Measurements from ENCODE around the gene PITPNM3. TPM values are rescaled to one million over a fixed set of nuclear protein-coding genes. Genes with fewer than 3 reads are reported as not detected.

Gene PITPNM3
- total RNA-seq, 1 donor from 2014 or later = 2.2 TPM

DNA sequence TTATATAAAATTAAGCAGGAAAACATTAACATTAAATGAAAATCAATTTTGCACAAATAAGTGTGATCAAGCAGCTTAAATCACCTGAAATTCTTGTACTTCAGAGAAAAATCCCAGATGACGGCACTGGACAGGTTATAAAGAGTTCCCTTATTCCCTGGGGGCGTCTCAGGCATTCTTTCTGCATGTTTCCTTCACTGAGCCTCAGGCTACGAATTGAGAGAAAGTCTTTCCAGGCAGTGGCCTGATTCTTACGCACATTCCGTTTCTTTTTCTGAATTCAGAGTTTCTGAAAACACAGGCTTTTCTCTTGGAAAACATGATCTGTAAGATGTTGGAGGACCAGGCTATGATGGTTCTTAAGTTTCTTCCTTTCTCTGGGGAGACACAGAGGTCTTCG, 22.1 kb upstream of the PITPNM3 start:
- no peak for DNase-seq (ENCODE audit: low read depth)
- H3K36me3 ChIP-seq (ENCODE audit: control insufficient read depth, insufficient read depth, low read length) = no peaks in the 10 kb centered on the region

GRCh38 chr17:6577686-6578263, 21.4 kb upstream of the PITPNM3 start:
- no peak for DNase-seq (ENCODE audit: low read depth)
- Histone ChIP-seq H3K4me3 (ENCODE audit: low read depth, low read length) (no peak overlapping the region), H3K27me3 (ENCODE audit: control insufficient read depth, insufficient read depth, low read length) (no peaks in the 10 kb centered on the region), H3K36me3 (ENCODE audit: control insufficient read depth, insufficient read depth, low read length) (no peaks in the 10 kb centered on the region)
- no peak for TF ChIP-seq CTCF (IDR thresholded peaks at IDR 0.05; ENCODE audit: insufficient read depth, low read length, poor library complexity, severe bottlenecking)

More for the DNA sequence above, 22.1 kb upstream of the PITPNM3 start:
- no peaks in the 10 kb centered on the region for H3K27me3 ChIP-seq (ENCODE audit: control insufficient read depth, insufficient read depth, low read length)
- no peak overlapping the region for H3K4me3 ChIP-seq (ENCODE audit: low read depth, low read length)
- TF ChIP-seq CTCF (IDR thresholded peaks at IDR 0.05; ENCODE audit: insufficient read depth, low read length, poor library complexity, severe bottlenecking) = no peak

GRCh38 chr17:6576038-6576785, 19.9 kb upstream of the PITPNM3 start:
- Histone ChIP-seq H3K36me3 (ENCODE audit: control insufficient read depth, insufficient read depth, low read length) (no peaks in the 10 kb centered on the region), H3K4me3 (ENCODE audit: low read depth, low read length) (no peak overlapping the region), H3K27me3 (ENCODE audit: control insufficient read depth, insufficient read depth, low read length) (no peaks in the 10 kb centered on the region)
- TF ChIP-seq CTCF (IDR thresholded peaks at IDR 0.05; ENCODE audit: insufficient read depth, low read length, poor library complexity, severe bottlenecking) = no peak
- no peak for DNase-seq (ENCODE audit: low read depth)

DNA sequence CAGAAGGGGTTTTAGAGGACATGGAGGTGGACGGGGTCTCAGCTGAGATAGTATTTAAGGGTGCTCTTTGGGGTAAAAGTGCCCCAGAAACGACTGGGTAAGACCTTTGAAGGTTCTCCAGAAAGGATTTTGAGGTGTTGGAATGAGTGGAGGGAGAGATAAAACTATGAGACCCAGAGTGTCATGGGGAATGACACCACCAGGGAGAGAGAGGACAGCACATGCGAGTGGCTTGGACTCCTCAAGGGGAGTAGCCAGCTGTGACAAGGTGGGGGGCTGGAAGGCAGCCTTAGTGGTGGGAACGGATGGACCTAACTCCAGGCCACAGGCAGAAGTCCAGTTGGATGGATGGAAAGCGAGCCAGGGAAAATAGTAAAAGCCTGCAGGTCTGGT, 19.2 kb upstream of the PITPNM3 start:
- no peak for TF ChIP-seq CTCF (IDR thresholded peaks at IDR 0.05; ENCODE audit: insufficient read depth, low read length, poor library complexity, severe bottlenecking)
- H3K27me3 ChIP-seq (ENCODE audit: control insufficient read depth, insufficient read depth, low read length) = no peaks in the 10 kb centered on the region
- no peak for DNase-seq (ENCODE audit: low read depth)
- H3K36me3 ChIP-seq (ENCODE audit: control insufficient read depth, insufficient read depth, low read length) = no peaks in the 10 kb centered on the region
- H3K4me3 ChIP-seq (ENCODE audit: low read depth, low read length) = no peak overlapping the region

DNA sequence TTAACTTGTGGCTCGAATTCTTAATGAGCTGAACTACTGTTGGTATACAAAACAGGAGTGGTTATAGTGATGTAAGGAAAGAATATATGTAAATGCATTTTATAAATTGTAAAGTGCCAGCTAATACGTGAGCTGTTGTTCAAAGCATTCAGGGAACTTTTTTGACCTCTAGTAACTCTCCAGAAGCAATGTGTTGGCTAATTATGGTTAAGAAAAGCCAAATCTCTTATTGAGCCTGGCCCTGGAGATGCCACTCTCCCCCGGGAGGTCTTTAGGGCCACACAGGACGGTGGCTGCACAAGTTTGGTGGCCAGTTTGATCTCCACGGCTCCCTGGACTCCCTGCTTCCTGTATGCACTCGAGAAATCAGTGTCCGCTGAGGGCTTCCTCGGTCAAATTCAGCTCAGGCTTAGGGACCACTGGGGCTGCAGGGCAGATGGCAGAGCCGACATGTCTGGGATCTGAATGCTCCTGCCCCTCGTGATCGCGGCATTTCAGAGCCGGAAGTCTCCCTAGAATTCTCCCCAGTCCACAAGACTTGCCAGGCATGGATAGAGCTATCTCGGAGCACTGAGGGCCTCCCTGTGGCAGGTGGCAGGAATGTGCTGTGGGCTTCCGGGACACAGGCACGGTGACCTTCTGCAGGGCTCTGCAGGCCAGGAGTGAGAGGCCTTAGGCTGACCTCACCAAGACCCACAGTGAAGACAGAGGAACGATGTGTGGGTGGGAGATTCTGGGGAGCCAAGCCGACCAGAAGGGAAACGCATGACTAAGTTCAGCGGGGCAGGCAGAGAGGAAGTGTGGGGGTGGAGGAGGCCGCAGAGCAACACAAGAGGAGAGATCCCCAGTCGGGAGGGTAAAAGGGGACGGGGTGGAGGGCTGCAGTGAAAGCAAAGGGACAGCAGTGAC, 18.6 kb upstream of the PITPNM3 start:
- no peaks in the 10 kb centered on the region for H3K36me3 ChIP-seq (ENCODE audit: control insufficient read depth, insufficient read depth, low read length)
- peak; percentile 28 for TF ChIP-seq CTCF (IDR thresholded peaks at IDR 0.05; ENCODE audit: insufficient read depth, low read length, poor library complexity, severe bottlenecking)
- H3K4me3 ChIP-seq (ENCODE audit: low read depth, low read length) = no peak overlapping the region
- peak; percentile 19 for DNase-seq (ENCODE audit: low read depth)
- no peaks in the 10 kb centered on the region for H3K27me3 ChIP-seq (ENCODE audit: control insufficient read depth, insufficient read depth, low read length)
